Measurements from ENCODE around the gene IPPK. TPM values are rescaled to one million over a fixed set of nuclear protein-coding genes. Genes with fewer than 3 reads are reported as not detected.

Gene IPPK
- total and polyA plus RNA-seq, 2 of the 8 experiments (the other 6 are each of a cell fraction or from before 2014, with no cell fraction given): 10.5 to 13.6 TPM

DNA sequence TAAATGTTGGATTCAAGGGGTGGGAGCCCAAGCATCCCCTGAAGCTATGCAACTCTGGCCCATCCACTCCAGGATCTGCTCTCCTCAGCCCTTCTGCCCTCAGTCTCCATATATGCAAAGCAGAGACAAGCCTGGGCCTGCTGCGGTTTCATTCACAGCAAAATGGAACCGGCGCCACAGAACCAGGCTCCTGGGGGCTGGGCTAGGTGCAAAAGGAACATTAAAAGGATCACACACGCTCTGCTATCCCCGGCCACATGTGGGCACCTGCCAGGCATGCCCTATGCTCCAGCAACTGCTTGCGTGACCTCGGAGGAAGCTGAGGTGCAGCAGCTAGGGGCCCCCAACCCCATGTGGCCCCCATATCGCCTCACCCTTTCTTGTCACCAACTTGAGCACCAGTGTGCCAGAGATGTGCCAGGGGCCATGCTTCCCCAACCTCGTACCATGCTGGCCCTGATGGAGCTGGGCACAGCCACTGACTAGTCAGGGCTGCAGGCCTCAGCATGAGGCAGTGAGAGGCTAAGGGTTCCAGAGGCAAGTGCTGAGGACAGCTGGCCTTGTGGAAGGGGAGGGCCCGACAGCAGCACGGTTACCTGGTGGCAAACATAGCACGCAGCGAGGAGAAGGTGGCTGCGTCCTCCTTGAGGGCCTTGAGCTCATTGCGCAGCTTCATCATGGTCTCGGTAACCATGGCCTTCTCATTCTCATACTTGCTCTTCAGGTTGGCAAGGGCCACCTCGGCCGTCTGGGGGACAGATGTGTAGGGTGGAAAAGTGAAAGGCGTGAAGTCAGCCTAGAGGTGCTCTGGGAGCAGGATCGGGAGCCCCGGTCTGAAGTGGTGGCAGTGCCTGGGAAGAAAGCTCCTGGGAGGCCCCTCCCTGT is 47.5 kb upstream of the IPPK start (continued):
- TF ChIP-seq TBP (IDR thresholded peaks at IDR 0.05; ENCODE audit: low read depth, low read length): no peak

Measured in H1 (cell line).